Gastroesophageal sphincter (tissue), 4 donors: ENCODE measurements around the gene CHCT1. TPM values are rescaled to one million over a fixed set of nuclear protein-coding genes. Genes with fewer than 3 reads are reported as not detected.

Source experiments
- ATAC-seq: fragments of 150-250 bp; one replicate; pipeline ENCODE4 v1.9.1; 2016; ENCODE audit warnings: mild to moderate bottlenecking, moderate library complexity
- H3K27ac ChIP-seq, 4 donors: fragments of 200-600 bp; sonication (generic) in 3 of 4; 1 replicate in 3 of 4; 2 replicates in 1 of 4; pipeline ENCODE4 v1.5.1; 2016 to 2019
- H3K27me3 ChIP-seq: fragments of 200-600 bp; sonication (generic); one replicate; pipeline ENCODE4 v1.5.1; 2019
- H3K36me3 ChIP-seq, 2 donors: fragments of 200-600 bp; sonication (generic); one replicate each; pipeline ENCODE4 v1.5.1; 2019; ENCODE audit warnings: control low read depth in 1 of 2
- H3K4me1 ChIP-seq, 3 donors: fragments of 200-600 bp; sonication (generic); 1 replicate in 2 of 3; 2 replicates in 1 of 3; pipeline ENCODE4 v1.5.1; 2016 to 2019; ENCODE audit warnings: control low read depth in 2 of 3
- H3K4me3 ChIP-seq, 2 donors: fragments of 200-600 bp; sonication (generic); one replicate each; pipeline ENCODE4 v1.5.1; 2019; ENCODE audit warnings: mild to moderate bottlenecking in 1 of 2, moderate library complexity in 1 of 2
- H3K9me3 ChIP-seq, 3 donors: fragments of 200-600 bp; sonication (generic); one replicate each; pipeline ENCODE4 v1.5.1; 2017 to 2019; ENCODE audit warnings: control low read depth in 2 of 3
- CTCF ChIP-seq, 4 experiments: fragments of 200-600 bp in 2 of 4; fragments of 450-650 bp in 2 of 4; sonication (generic) in 1 of 4; IDR thresholded peaks; one replicate each; pipeline ENCODE4 v1.5.1; 2017 to 2019; ENCODE audit warnings: antibody characterized with exemption in 4 of 4, mild to moderate bottlenecking in 2 of 4, moderate library complexity in 2 of 4
- EP300 ChIP-seq: sonication (generic); formaldehyde crosslinking; IDR thresholded peaks from one replicate; pipeline ENCODE4 v1.6.1; 2017; ENCODE audit warnings: antibody characterized with exemption, mild to moderate bottlenecking
- POLR2A ChIP-seq, 2 donors: fragments of 450-650 bp; IDR thresholded peaks; one replicate each; pipeline ENCODE4 v1.6.1; 2017; ENCODE audit warnings: antibody characterized with exemption in 2 of 2, mild to moderate bottlenecking in 2 of 2, moderate library complexity in 1 of 2
- POLR2AphosphoS5 ChIP-seq: sonication (generic); formaldehyde crosslinking; IDR thresholded peaks from one replicate; pipeline ENCODE4 v1.6.1; 2017; ENCODE audit warnings: antibody characterized with exemption
- WGBS, 2 donors: methylation state at CpG; one replicate each; pipeline ENCODE4 v1.1.5; 2018; ENCODE audit warnings: low coverage in 1 of 2; 5-methylcytosine and 5-hydroxymethylcytosine counted together
- total RNA-seq, 4 donors: library from RNA; depleted of rRNA; stranded (reverse); fragments of >200 nt; gene quantifications; one replicate each; pipeline ENCODE4 v1.1.0, GENCODE V29; 2016

Gene CHCT1
- total RNA-seq, 4 donors from 2014 or later, result not detected

- no peak for ATAC-seq
- Histone ChIP-seq H3K4me1 (no peaks in the 10 kb centered on the region), H3K4me3 (no peak overlapping the region), H3K27me3 (no peaks in the 10 kb centered on the region), H3K9me3 (no peaks in the 10 kb centered on the region), H3K27ac (no peak overlapping the region), H3K36me3 (peaks cover 0 to 92% of the 10 kb centered on the region in 2 donors)
- TF ChIP-seq CTCF (IDR thresholded peaks at IDR 0.05) (no peak), POLR2A (IDR thresholded peaks at IDR 0.05) (no peak), EP300 (no peak), POLR2AphosphoS5 (no peak)
- 94 to 100% methylated on average over 1 of the region's 1 CpG for WGBS, 2 donors
These were observed 28.8 kb downstream of the CHCT1 start for GRCh38 chr17:60451071-60451470.

GRCh38 chr17:60451965-60452364 lies 29.7 kb downstream of the CHCT1 start:
- Histone ChIP-seq H3K9me3 (no peaks in the 10 kb centered on the region), H3K27ac (no peak overlapping the region), H3K4me3 (no peak overlapping the region), H3K27me3 (no peaks in the 10 kb centered on the region), H3K4me1 (no peaks in the 10 kb centered on the region), H3K36me3 (peaks cover 0 to 92% of the 10 kb centered on the region in 2 donors)
- ATAC-seq, result no peak
- TF ChIP-seq EP300 (no peak), POLR2AphosphoS5 (no peak), POLR2A (IDR thresholded peaks at IDR 0.05) (no peak), CTCF (IDR thresholded peaks at IDR 0.05) (no peak)

GRCh38 chr17:60455378-60455777 lies 33.1 kb downstream of the CHCT1 start:
- H3K9me3 ChIP-seq, result no peaks in the 10 kb centered on the region
- H3K4me1 ChIP-seq, result no peaks in the 10 kb centered on the region
- no peaks in the 10 kb centered on the region for H3K27me3 ChIP-seq
- no peak for ATAC-seq
- no peak overlapping the region for H3K27ac ChIP-seq
- TF ChIP-seq POLR2AphosphoS5 (no peak), CTCF (IDR thresholded peaks at IDR 0.05) (no peak), EP300 (no peak), POLR2A (IDR thresholded peaks at IDR 0.05) (no peak)
- H3K36me3 ChIP-seq, result peaks cover 0 to 91% of the 10 kb centered on the region in 2 donors
- 88 to 95% methylated on average over 4 of the region's 4 CpGs for WGBS, 2 donors
- no peak overlapping the region for H3K4me3 ChIP-seq

- TF ChIP-seq EP300 (no peak), CTCF (IDR thresholded peaks at IDR 0.05) (no peak)
- no peak for ATAC-seq
- Histone ChIP-seq H3K4me3 (no peak overlapping the region), H3K27me3 (no peaks in the 10 kb centered on the region), H3K27ac (no peak overlapping the region), H3K36me3 (peaks cover 0 to 91% of the 10 kb centered on the region in 2 donors), H3K9me3 (no peaks in the 10 kb centered on the region), H3K4me1 (peaks cover 0 to 11% (median 0%) of the 10 kb centered on the region in 3 donors)
- 100% methylated on average over 2 of the region's 2 CpGs for WGBS, 2 donors
These were observed 34.9 kb downstream of the CHCT1 start for GRCh38 chr17:60457148-60457547.

- H3K36me3 ChIP-seq, result peaks cover 0 to 95% of the 10 kb centered on the region in 2 donors
- no peak for ATAC-seq
- no peak overlapping the region for H3K4me3 ChIP-seq
- H3K27me3 ChIP-seq, result no peaks in the 10 kb centered on the region
- no peak overlapping the region for H3K27ac ChIP-seq
- peaks cover 0 to 31% (median 0%) of the 10 kb centered on the region in 3 donors for H3K4me1 ChIP-seq
- WGBS, 2 donors, result 88 to 100% methylated on average over 1 of the region's 1 CpG
- TF ChIP-seq EP300, result no peak
- no peak for TF ChIP-seq POLR2AphosphoS5
- no peak for TF ChIP-seq CTCF (IDR thresholded peaks at IDR 0.05)
- no peak for TF ChIP-seq POLR2A (IDR thresholded peaks at IDR 0.05)
- no peaks in the 10 kb centered on the region for H3K9me3 ChIP-seq
These were observed 39.3 kb downstream of the CHCT1 start for GRCh38 chr17:60461584-60461983.
